ENCODE data around the gene TADA2B.
"Not testable (repeated sequence)": the region's sequence is repeated elsewhere in the genome, so short reads cannot be mapped to it uniquely, and the experiment has no call there.

DNA sequence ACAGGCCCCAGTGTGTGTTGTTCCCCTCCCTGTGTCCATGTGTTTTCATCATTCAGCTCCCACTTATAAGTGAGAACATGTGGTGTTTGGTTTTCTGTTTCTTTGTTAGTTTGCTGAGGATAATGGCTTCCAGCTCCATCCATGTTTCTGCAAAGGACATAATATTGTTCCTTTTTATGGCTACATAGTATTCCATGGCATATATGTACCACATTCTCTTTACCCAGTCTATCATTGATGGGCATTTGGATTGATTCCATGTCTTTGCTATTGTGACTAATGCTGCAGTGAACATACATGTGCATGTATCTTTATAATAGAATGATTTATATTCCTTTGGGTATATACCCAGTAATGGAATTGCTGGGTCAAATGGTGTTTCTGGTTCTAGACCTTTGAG is 36.3 kb downstream of the TADA2B start:
- TF ChIP-seq, protein P1, sequence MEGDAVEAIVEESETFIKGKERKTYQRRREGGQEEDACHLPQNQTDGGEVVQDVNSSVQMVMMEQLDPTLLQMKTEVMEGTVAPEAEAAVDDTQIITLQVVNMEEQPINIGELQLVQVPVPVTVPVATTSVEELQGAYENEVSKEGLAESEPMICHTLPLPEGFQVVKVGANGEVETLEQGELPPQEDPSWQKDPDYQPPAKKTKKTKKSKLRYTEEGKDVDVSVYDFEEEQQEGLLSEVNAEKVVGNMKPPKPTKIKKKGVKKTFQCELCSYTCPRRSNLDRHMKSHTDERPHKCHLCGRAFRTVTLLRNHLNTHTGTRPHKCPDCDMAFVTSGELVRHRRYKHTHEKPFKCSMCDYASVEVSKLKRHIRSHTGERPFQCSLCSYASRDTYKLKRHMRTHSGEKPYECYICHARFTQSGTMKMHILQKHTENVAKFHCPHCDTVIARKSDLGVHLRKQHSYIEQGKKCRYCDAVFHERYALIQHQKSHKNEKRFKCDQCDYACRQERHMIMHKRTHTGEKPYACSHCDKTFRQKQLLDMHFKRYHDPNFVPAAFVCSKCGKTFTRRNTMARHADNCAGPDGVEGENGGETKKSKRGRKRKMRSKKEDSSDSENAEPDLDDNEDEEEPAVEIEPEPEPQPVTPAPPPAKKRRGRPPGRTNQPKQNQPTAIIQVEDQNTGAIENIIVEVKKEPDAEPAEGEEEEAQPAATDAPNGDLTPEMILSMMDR (conservative IDR thresholded peaks at IDR 0.05; ENCODE audit: low read depth in 2 of 2), result not testable (repeated sequence)
- not testable (repeated sequence) for TF ChIP-seq EZH2phosphoT487 (IDR thresholded peaks at IDR 0.05; ENCODE audit: unreplicated experiment)

Data from GM23338 (cell line).